HG02642 (cell line): Measurements from ENCODE around the gene TMIGD3.

ENCODE experiments used
- ATAC-seq: cut with Tn5 transposase; IDR thresholded peaks from one replicate; pipeline ENCODE4 v1.9.1; 2021; ENCODE audit warnings: mild to moderate bottlenecking; ENCODE audit not compliant: unreplicated experiment, poor library complexity

TMIGD3 gene

GRCh38 chr1:111509997-111510375, 6.6 kb upstream of the TMIGD3 start:
- ATAC-seq, result no peak

DNA sequence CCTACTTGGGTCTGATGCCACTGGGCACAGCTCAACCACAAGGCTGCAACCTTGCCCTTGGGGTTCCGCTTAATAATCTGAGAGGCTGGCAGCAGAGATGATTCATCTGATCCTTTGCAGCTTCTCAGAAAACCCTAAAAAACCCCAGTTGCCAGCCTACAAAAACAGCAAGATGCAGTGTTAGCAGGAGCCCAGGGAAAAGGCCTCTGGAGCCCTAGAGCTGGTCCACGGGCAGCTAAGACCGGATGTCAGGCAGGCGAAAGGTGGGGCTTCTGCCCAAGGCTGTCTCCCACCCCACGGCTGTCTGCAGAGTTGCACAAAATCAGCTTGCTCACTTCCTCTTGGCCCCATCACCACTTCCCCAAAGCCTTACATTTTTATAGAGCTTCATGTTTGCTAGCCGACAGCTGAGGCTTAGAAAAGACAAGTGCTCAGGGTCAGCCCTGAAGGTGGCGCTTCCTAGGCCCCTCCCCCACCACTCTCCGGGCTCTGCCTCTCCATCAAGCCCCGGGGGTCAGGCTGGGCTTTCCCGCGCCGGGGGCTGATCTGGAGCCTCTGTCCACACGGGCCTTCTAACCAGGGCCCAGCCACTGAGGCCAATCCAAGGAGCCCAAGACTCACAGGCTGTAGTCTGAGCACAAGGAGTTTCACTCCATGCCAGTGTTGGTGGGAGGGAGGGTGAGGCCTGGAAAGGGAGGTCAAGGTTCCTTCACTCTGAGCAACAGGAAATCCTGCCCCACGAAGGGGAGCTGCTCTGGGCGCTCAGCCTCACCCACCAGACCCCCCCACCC, 4.2 kb upstream of the TMIGD3 start:
- ATAC-seq, result peak; percentile 46

DNA sequence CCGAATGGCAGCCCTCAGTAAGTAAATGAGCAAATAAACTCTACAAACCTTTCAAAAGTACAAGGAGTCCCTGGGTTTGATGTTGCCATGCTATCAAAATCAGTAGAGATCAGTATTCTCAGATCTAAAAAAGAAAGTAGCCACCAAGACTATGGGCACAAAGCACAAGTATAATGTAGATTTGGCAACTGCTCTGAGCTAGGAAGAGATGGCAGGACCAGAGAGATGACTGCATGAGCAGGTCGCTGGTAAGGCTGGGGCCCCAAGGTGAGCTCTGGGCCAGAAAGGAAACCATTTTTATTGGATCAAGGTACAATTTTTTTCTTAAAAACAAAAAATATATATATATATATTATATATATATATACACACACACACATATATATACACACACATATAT, 3.1 kb upstream of the TMIGD3 start:
- ATAC-seq, result no peak

DNA sequence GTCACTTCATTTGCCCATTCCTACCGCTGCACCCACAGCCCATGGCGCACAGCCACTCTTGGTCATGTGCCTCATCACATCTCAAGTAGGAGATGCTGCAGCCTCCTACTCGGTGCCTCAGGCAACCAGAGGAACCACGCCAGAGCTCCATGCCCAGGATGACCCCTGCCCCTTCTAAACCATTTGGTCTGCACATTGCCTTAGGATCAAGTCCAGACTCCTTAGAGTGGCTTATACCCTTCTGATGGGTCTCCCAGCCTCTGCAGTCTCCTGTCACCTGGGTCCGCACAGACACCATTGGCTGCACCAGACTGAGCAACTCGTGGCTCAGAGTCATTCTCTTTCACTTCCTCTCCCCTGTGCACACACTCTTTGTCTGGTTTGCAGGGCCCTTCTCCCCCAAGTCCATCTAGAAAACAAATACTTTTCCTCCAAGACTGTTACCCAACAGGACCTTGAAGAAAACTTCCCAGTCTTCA, 2.2 kb upstream of the TMIGD3 start:
- peak; percentile 63 for ATAC-seq

DNA sequence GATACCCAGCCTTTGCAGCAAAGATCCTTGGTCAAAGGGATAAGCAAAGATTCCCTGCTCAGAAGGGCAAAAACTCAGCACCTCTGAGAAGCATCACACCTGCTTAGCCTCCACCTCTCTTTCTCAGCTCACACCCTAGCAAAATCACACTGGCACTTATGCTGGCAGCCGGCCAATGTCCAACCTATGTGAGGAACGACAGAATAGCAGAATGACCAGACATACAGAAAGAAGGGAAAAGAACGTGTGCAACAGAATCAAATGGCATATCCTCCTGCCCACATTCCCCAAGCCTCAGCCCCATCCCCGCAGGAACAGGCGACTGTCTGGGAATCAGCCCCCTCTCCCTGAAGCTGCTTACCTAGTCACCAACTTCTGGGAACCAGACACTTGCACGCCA, 664 bp upstream of the TMIGD3 start:
- no peak for ATAC-seq

DNA sequence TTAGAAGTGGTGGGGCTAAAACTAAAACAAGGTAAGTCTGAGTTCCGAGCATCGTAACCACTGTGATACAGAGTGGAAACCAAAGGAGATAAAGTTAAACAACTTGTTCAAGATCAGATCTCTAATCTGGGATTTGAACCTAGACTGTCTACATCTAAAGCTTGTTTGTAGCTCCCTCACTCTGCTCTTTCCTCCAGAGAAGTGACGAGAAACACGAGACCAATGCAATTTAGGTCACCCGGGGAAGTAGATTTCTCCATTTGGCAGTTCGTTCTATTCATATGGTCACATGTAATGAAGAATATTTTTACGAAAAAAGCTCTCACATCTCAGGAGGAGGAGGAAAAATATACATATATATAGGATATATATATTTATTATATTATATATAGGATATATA, 1.8 kb downstream of the TMIGD3 start:
- ATAC-seq, result no peak

DNA sequence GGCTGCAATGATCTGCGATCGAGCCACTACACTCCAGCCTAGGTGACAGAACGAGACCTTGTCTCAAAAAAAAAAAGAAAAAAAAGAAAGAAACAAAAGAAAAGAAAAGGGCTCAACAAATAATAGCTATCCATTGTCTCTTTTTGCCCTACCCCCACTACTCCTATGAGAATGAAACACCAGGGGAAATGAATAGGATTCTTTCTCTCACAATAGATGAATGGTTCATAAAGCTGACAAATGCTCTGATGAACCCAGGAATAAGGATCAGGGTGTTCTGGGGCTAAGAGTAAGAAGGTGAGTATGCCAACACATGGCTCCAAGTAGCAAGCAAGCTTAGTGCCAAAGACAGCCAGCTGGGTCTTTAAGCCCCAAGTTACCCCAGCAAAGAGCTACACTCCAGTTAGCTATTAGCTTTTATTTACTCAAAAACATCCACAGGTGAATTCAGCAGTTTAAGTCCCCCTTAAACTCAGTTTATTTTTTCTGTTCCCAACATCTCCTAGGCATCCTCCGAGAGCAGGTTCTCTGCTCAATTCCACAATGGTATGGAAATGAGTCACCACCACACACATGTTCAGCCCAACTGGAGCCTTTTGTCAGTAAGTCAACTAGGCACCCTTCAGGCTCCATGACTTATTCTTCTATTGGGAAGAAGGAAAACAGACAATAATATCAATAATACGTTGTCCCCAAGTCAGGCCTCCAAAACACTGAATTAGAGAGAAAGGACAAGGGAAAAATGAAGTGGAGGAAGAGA, 4.2 kb downstream of the TMIGD3 start:
- ATAC-seq, result no peak

DNA sequence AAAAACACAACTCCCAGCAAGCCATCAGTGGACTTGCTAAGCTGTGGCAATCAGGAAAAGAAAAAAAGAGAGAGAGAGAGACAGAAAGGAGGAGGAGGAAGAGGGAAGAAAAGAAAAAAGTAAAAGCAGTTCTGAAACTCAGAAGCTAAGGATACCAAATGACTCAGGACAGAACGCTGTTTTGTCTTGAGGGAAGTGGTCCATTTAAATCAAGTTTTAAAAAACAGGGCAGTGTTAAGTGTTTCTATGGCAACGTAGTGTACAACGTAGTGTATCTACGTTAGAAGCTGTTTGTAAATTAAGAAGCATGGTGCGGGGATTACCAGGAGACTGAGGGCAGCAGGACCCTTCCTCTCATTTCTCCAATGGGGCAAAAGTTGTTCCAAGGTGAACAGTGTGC, 5.8 kb downstream of the TMIGD3 start:
- ATAC-seq, result no peak

GRCh38 chr1:111496398-111496797, 7.0 kb downstream of the TMIGD3 start:
- no peak for ATAC-seq

DNA sequence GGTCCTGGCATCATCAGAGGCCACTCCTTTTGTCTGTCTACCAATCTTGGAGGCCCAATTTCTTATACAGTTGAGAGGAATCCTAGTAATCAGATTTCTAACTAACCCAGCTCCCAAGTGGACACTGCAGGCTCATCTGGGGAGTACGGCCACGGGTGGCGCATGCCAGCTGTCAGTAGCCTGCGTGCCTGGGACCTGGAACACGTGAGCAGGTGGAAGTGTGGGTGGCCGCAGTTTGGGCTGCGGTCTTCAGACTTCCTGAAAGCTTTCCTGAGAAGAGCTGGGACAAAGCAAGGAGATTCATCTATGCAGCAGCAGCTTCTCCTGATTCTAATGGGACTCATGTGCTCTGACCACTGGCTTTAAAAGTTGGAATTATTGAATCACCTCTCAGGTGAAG, 12.4 kb downstream of the TMIGD3 start:
- no peak for ATAC-seq

DNA sequence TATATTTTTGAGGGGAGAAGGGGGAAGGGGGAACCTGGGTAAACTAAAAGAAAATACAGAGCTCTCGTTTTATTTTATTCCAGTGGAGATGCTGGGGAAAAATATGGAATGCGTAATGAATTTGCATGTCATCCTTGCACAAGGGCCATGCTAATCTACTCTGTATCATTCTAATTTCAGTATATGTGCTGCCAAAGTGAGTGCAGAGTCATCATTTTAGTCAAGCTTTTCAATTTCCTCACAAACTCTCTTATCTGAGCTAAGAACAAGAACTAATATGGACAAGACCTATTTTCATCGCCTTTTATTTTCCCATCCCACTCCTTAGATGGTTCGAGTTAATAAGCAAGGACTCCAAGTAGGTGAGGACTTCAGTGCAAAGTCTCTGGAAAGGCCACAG, 13.2 kb downstream of the TMIGD3 start:
- ATAC-seq, result no peak

GRCh38 chr1:111489604-111490003, 13.8 kb downstream of the TMIGD3 start:
- ATAC-seq, result no peak

- ATAC-seq, result no peak
Observed at GRCh38 chr1:111488669-111489068, 14.8 kb downstream of the TMIGD3 start.

GRCh38 chr1:111487133-111487532, 16.3 kb downstream of the TMIGD3 start:
- no peak for ATAC-seq

DNA sequence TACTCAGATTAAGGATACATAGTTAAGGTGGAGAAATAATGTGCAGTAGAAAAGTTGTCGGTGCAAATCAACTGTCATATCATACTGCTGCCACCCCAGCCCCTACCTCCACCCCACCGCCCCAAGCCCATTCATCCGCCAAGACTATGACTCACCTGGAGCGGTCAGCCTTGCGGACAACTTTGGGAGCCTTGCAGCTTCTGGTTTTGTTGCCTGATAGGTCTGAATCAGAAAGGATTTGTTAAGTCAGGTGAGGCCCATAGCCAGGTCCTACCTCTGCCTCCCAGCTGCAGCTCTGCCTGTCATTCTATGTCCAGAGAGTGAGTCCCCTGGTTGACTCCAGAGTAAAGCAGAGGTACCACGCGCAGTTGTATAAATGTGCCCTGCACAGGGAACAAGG, 17.0 kb downstream of the TMIGD3 start:
- ATAC-seq, result no peak

DNA sequence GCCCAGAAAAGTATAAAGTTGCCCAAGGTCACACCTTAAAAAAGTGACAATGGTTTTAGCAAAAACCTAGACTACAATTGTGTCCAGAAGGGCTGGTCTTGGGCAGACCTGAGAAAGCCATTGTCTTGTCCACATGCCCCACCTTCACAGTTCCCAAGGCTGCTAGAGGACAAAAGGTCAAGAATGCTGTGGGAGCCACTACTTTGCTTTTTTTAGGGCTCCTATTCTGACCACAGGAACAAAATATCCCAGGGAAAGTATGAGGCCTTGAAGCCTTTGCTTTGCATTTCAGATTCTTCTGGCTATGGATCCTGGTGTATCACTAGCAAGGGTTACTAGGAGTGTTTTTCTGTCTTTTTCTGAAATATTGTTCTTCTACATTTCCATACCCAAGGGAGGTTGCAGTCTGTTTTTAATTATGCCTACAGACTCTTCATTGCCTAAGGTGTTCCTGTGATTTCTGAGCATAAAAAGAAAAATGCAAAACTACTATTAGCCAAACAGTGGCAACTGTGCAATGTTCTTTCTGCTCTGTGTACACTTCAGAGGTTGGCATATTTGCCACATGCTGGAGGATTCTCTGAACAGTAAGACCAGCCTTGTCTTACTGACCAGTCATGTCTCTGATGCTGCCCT, 18.9 kb downstream of the TMIGD3 start:
- no peak for ATAC-seq

GRCh38 chr1:111483876-111484275, 19.6 kb downstream of the TMIGD3 start:
- ATAC-seq, result no peak

DNA sequence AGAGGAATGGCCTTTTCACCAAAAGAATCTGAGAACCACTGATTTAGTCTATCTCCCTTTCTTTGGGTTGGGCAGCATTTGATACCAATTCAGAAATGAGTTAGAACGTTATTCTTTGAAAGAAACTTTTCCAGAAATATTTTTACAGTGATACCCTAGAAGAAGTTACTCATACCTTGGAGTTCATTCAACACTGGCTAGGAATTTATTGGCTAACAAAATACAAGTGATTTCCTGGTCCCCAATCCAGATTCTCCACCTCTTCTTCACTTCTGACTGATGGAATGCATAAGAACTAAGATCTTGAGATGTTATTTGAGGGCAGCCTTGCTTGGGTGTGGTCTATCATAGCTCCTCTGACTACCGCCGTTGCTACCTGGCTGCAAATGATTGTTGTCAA, 20.3 kb downstream of the TMIGD3 start:
- ATAC-seq, result no peak

- ATAC-seq, result peak; percentile 59
Observed at GRCh38 chr1:111481387-111482221, 21.8 kb downstream of the TMIGD3 start.

DNA sequence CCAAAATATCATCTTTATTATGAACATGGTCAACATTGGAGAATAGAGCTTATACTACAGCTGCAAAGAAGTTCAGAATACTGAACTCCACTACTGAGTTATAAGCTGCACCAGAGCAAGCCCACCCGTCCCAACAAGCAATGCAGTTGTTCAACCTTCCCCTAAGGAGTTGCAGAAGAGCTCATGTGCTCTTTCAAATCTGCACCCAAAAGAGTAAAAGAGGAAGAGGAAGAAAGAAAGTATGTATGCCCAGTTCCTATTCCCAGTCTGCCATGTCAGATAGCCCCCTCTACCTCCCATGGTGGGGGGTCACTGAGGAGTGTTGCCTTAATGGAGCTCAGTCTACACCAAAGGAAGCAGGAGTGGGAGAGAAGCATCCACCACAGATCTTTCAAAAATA, 22.8 kb downstream of the TMIGD3 start:
- ATAC-seq, result no peak
